Epithelial cell of esophagus (primary cell): ENCODE data around the gene ZMAT3.
A peak's percentile ranks its signal among the peaks of the same experiment; 100 is the strongest.

Source experiments
- DNase-seq: peaks from one replicate; pipeline ENCODE4 v3.0.0; 2010; ENCODE audit warnings: low read depth
- H3K4me3 ChIP-seq: 2 replicates; pipeline ENCODE4 v1.5.1; 2011; ENCODE audit warnings: mild to moderate bottlenecking, low read length, control low read depth
- TF ChIP-seq, protein P1 (sequence below): IDR thresholded peaks from 2 replicates; pipeline ENCODE4 v1.5.1; 2011; ENCODE audit warnings: low read depth, mild to moderate bottlenecking, low read length, control low read depth, inconsistent platforms; ENCODE audit not compliant: insufficient read depth; ENCODE audit errors: missing control alignments

The ZMAT3 gene

DNA sequence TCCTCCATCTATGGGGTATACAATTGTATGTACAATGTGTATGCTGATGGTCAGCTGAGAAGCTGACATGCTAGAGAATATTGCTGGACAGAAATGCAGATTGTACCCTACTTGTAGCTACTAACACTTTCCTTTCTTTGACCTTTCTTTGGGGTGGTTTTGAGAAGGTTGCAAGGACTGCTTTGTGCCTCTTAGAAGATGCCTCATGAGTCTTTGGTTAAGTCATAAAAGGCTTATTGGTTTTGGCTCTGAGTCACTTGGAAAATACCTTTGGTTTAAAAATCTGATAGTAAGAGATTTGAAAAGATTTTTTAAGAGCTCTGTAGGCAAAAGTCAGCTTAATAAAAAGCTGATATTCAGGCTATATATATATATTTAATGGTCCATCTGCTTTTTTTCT, 71.5 kb downstream of the ZMAT3 start:
- DNase-seq, result no peak
- no peak overlapping the region for H3K4me3 ChIP-seq
- TF ChIP-seq, protein P1, sequence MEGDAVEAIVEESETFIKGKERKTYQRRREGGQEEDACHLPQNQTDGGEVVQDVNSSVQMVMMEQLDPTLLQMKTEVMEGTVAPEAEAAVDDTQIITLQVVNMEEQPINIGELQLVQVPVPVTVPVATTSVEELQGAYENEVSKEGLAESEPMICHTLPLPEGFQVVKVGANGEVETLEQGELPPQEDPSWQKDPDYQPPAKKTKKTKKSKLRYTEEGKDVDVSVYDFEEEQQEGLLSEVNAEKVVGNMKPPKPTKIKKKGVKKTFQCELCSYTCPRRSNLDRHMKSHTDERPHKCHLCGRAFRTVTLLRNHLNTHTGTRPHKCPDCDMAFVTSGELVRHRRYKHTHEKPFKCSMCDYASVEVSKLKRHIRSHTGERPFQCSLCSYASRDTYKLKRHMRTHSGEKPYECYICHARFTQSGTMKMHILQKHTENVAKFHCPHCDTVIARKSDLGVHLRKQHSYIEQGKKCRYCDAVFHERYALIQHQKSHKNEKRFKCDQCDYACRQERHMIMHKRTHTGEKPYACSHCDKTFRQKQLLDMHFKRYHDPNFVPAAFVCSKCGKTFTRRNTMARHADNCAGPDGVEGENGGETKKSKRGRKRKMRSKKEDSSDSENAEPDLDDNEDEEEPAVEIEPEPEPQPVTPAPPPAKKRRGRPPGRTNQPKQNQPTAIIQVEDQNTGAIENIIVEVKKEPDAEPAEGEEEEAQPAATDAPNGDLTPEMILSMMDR, result no peak

DNA sequence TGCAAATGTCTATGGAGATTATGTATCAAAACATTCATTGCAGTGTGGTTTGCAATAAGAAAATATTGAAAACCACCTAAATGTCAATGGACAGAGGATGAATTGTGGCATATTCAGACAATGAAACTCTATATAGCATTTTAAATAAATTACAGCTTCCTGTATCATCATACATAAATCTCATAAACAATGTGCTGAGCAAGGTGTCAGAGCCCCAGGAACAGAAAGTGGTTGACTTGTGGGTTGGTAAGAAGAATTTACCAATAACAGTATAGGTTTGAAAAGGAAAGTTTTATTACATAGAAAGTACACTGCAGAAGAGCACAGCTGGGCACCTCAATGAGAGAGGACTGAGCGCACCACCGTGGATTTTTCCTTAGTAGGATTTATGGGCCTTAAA, 75.2 kb downstream of the ZMAT3 start:
- TF ChIP-seq, protein P1, result no peak
- DNase-seq, result no peak
- H3K4me3 ChIP-seq, result no peak overlapping the region

DNA sequence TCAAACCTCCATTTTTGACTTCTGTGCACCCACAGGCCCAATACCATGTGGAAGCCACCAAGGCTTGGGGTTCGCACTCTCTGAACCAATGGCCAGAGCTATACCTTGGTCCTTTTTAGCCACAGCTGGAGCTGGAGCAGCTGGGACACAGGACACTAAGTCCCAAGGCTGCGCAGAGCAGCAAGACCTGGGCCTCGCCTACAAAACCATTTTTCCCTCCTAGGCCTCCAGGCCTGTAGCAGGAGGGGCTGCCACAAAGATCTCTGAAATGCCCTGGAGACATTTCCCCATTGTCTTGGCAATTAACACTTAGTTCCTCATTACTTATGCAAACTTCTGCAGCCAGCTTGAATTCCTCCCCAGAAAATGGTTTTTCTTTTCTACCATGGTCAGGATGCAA, 81.3 kb downstream of the ZMAT3 start:
- TF ChIP-seq, protein P1, result no peak
- DNase-seq, result no peak
- no peak overlapping the region for H3K4me3 ChIP-seq

DNA sequence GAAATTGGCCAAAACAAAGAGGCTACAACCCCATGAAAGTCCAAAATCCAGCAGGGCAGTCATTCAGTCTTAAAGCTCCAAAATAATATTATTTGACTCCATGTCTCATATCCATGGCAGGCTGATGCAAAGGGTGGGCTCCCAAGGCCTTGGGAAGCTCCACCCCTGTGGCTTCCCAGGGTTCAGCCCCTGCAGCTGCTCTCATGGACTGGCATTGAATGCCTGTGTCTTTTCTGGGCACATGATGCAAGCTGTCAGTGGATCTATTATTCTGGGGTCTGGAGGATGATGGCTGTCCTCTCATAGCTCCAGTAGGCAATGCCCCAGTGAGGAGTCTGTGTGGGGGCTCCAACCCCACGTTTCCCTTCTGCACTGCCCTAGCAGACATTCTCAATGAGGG, 81.8 kb downstream of the ZMAT3 start:
- no peak overlapping the region for H3K4me3 ChIP-seq
- TF ChIP-seq, protein P1, result no peak
- DNase-seq, result no peak

DNA sequence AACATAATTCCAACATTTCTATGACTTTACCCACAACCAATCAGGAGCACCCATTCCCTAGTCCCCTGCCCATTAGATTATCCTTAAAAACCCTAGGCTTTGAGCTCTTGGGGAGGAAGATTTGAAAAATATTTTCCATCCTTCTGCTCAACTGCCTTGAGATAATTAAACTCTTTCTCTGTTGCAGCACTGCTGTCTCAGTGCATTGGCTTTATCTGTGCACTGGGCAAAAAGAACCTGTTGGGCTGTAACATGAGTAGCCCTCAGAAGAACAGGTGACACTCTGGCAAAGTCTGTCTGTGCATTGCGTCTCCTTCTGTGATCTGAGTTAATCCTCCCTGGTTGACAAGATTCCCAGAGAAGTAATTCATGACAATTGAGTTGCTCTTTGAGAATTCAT, 83.9 kb downstream of the ZMAT3 start:
- H3K4me3 ChIP-seq, result no peak overlapping the region
- DNase-seq, result no peak
- TF ChIP-seq, protein P1, result no peak

DNA sequence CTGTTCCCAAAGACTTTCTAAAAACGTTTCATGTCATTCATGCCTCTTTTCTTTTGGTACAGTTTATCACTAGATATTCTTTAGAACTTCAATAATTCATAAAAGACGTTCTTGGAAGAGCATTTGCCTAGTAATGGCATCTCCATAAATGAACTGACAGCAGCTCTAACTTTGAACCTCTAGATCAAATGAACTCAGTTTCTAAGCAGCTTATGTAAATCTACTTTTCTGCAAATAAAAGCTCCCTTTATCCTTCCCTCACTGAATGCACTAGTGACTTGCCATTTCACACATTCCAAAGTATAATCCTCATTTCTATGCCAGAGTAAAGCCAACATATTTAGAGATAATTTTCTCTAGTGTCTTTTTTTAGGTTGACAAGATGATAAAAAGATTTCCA, 85.2 kb downstream of the ZMAT3 start:
- TF ChIP-seq, protein P1, result no peak
- no peak overlapping the region for H3K4me3 ChIP-seq
- no peak for DNase-seq

DNA sequence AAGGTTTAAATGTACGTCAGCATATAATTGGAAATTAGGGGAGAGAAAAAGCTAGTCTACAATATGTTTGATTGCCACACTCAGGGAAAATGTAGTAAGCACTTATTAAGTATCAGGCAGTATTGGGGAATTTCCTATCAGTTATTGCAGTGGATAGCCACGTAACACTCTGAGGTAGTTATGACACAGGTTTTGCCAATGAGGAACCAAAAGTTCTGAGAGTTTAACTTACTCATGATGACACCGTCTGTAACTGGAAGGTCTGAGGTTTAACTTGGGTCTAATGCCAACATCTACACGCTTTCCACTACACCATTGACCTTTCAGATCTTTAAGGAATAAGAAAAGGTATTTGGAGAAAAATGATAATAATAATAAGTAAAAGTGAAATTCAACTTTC, 89.5 kb downstream of the ZMAT3 start:
- no peak overlapping the region for H3K4me3 ChIP-seq
- TF ChIP-seq, protein P1, result no peak
- DNase-seq, result peak; percentile 73
